Tibial artery (tissue), 4 donors: Measurements from ENCODE around the gene CGNL1.

Experiments
- DNase-seq, 2 donors: peaks; one replicate each; pipeline ENCODE4 v3.0.0-alpha.2; 2019
- H3K27ac ChIP-seq, 2 donors: fragments of 200-600 bp; sonication (generic) in 1 of 2; 1 replicate in 1 of 2; 2 replicates in 1 of 2; pipeline ENCODE4 v1.5.1; 2018 to 2019; ENCODE audit warnings: mild to moderate bottlenecking in 1 of 2
- H3K27me3 ChIP-seq, 2 donors: fragments of 200-600 bp; sonication (generic) in 1 of 2; one replicate each; pipeline versions ENCODE4 v1.5.1 to v1.6.0; 2016 to 2019
- H3K36me3 ChIP-seq, 3 donors: fragments of 200-600 bp; sonication (generic) in 2 of 3; one replicate each; pipeline ENCODE4 v1.5.1; 2016 to 2019; ENCODE audit warnings: mild to moderate bottlenecking in 2 of 3
- H3K4me1 ChIP-seq, 4 donors: fragments of 200-600 bp; sonication (generic) in 2 of 4; 1 replicate in 3 of 4; 2 replicates in 1 of 4; pipeline ENCODE4 v1.5.1; 2016 to 2019
- H3K4me3 ChIP-seq, 2 donors: fragments of 200-600 bp; sonication (generic) in 1 of 2; 1 replicate in 1 of 2; 2 replicates in 1 of 2; pipeline ENCODE4 v1.5.1; 2018 to 2019; ENCODE audit warnings: mild to moderate bottlenecking in 2 of 2
- H3K9me3 ChIP-seq, 3 donors: fragments of 200-600 bp; sonication (generic) in 1 of 3; one replicate each; pipeline ENCODE4 v1.5.1; 2016 to 2019
- CTCF ChIP-seq, 2 experiments: fragments of 200-600 bp in 1 of 2; fragments of 450-650 bp in 1 of 2; IDR thresholded peaks; one replicate each; pipeline ENCODE4 v1.5.1; 2017 to 2019; ENCODE audit warnings: antibody characterized with exemption in 2 of 2, mild to moderate bottlenecking in 1 of 2, moderate library complexity in 1 of 2
- intact Hi-C: fragments of 100-400 bp; cut with DNase I; formaldehyde crosslinking; loops from one replicate; pipeline ENCODE4 v1.15.0; 2023; ENCODE audit warnings: low total_unique reads

CGNL1 gene

GRCh38 chr15:57375827-57376695, at the start of gene CGNL1:
CGNL1 (plus strand) TSS chr15:57376505; CDS start chr15:57438000, 61,495 bp downstream.
- no peaks in the 10 kb centered on the region for H3K9me3 ChIP-seq
- DNase-seq, result peak; percentile 39 to 70
- intact Hi-C loops, result no loop called here
- H3K4me1 ChIP-seq, result peaks cover 0 to 18% (median 13%) of the 10 kb centered on the region in 4 donors
- H3K27ac ChIP-seq, result peak within 1 kb of the TSS; percentile 59 to 62
- H3K27me3 ChIP-seq, result peaks cover 0 to 17% of the 10 kb centered on the region in 2 donors
- no peaks in the 10 kb centered on the region for H3K36me3 ChIP-seq
- peak within 1 kb of the TSS; percentile 63 to 65 for H3K4me3 ChIP-seq
- TF ChIP-seq CTCF (IDR thresholded peaks at IDR 0.05), result no peak

GRCh38 chr15:57327985-57328471, 48.3 kb upstream of the CGNL1 start:
- intact Hi-C loops, result no loop called here
- TF ChIP-seq CTCF (IDR thresholded peaks at IDR 0.05), result no peak
- Histone ChIP-seq H3K4me3 (no peak overlapping the region), H3K4me1 (no peaks in the 10 kb centered on the region), H3K9me3 (no peaks in the 10 kb centered on the region), H3K27me3 (peaks cover 0 to 13% of the 10 kb centered on the region in 2 donors), H3K36me3 (no peaks in the 10 kb centered on the region), H3K27ac (peak overlapping the region in 1 of 2 donors; percentile 22)
- DNase-seq, result peak in 1 of 2 donors; percentile 82

GRCh38 chr15:57328479-57328878, 47.8 kb upstream of the CGNL1 start:
- H3K9me3 ChIP-seq, result no peaks in the 10 kb centered on the region
- intact Hi-C loops, result no loop called here
- H3K36me3 ChIP-seq, result no peaks in the 10 kb centered on the region
- DNase-seq, result no peak
- TF ChIP-seq CTCF (IDR thresholded peaks at IDR 0.05), result no peak
- peaks cover 0 to 13% of the 10 kb centered on the region in 2 donors for H3K27me3 ChIP-seq
- no peak overlapping the region for H3K4me3 ChIP-seq
- H3K4me1 ChIP-seq, result no peaks in the 10 kb centered on the region
- peak overlapping the region in 1 of 2 donors; percentile 22 for H3K27ac ChIP-seq

GRCh38 chr15:57328897-57329296, 47.4 kb upstream of the CGNL1 start:
- H3K9me3 ChIP-seq, result no peaks in the 10 kb centered on the region
- no peaks in the 10 kb centered on the region for H3K36me3 ChIP-seq
- no peak overlapping the region for H3K4me3 ChIP-seq
- no peak for DNase-seq
- peak overlapping the region in 1 of 2 donors; percentile 22 for H3K27ac ChIP-seq
- peaks cover 0 to 13% of the 10 kb centered on the region in 2 donors for H3K27me3 ChIP-seq
- no peaks in the 10 kb centered on the region for H3K4me1 ChIP-seq
- TF ChIP-seq CTCF (IDR thresholded peaks at IDR 0.05), result no peak
- intact Hi-C loops, result no loop called here

- no peak for DNase-seq
- intact Hi-C loops, result no loop called here
- Histone ChIP-seq H3K9me3 (no peaks in the 10 kb centered on the region), H3K27me3 (peaks cover 0 to 13% of the 10 kb centered on the region in 2 donors), H3K27ac (no peak overlapping the region), H3K36me3 (no peaks in the 10 kb centered on the region), H3K4me1 (no peaks in the 10 kb centered on the region), H3K4me3 (no peak overlapping the region)
- TF ChIP-seq CTCF (IDR thresholded peaks at IDR 0.05), result no peak
Measured at GRCh38 chr15:57329582-57330367, 46.5 kb upstream of the CGNL1 start.
